Endothelial cell of umbilical vein (primary cell): ENCODE measurements around the gene ITPR1. TPM values are rescaled to one million over a fixed set of nuclear protein-coding genes. Genes with fewer than 3 reads are reported as not detected.
A peak's percentile ranks its signal among the peaks of the same experiment; 100 is the strongest.

ENCODE experiments used
- BruUV-seq: library from RNA; stranded (reverse); fragments of 400-500 nt; replicated peaks from 2 replicates; lab custom pipeline; 2021; lab: Mats Ljungman, UMichigan
- CTCF ChIA-PET: fragments of 300-600, 350-600 bp; sonication (Branson Sonifier 250); formaldehyde crosslinking; loops from one replicate; lab custom pipeline; 2021; ENCODE audit warnings: antibody characterized with exemption, inconsistent platforms; lab: Charles Lee
- POLR2A ChIA-PET: fragments of 300-600, 350-600 bp; sonication (Branson Sonifier 250); formaldehyde crosslinking; loops from one replicate; lab custom pipeline; 2021; ENCODE audit warnings: antibody characterized with exemption, inconsistent platforms; lab: Charles Lee
- DNase-seq: peaks from one replicate; pipeline ENCODE4 v3.0.0-alpha.2; 2011; ENCODE audit warnings: low read depth, low spot score
- FAIRE-seq: peaks from 2 replicates; lab custom pipeline; 2011; peaks lifted over from hg19 to GRCh38; lab: Jason Lieb, UNC
- H2AFZ ChIP-seq: 2 replicates; pipeline ENCODE4 v1.6.0; 2012; ENCODE audit warnings: low read depth, low read length, control low read depth, inconsistent platforms
- H3K27ac ChIP-seq: 2 replicates; pipeline ENCODE4 v1.5.1; 2011; ENCODE audit warnings: low read depth, mild to moderate bottlenecking, control low read depth, low read length, moderate library complexity; ENCODE audit not compliant: insufficient read depth
- H3K27me3 ChIP-seq, 2 experiments: 2 replicates each; pipeline versions ENCODE4 v1.6.0 to v1.6.1; 2011; ENCODE audit warnings: low read length in 2 of 2, mixed read lengths in 1 of 2; ENCODE audit not compliant: control insufficient read depth in 2 of 2, insufficient read depth in 2 of 2
- H3K36me3 ChIP-seq, 2 experiments: 2 replicates in 1 of 2; 3 replicates in 1 of 2; pipeline ENCODE4 v1.5.1; 2011; ENCODE audit warnings: low read length in 2 of 2, mild to moderate bottlenecking in 1 of 2, moderate library complexity in 1 of 2; ENCODE audit not compliant: control insufficient read depth in 2 of 2, insufficient read depth in 2 of 2; ENCODE audit errors: extremely low read depth in 1 of 2
- H3K4me1 ChIP-seq: 3 replicates; pipeline ENCODE4 v1.5.1; 2011; ENCODE audit warnings: mild to moderate bottlenecking, low read length; ENCODE audit not compliant: control insufficient read depth, insufficient read depth; ENCODE audit errors: extremely low read depth
- H3K4me2 ChIP-seq: 2 replicates; pipeline ENCODE4 v1.6.1; 2011; ENCODE audit warnings: low read length, control low read depth, mixed read lengths; ENCODE audit not compliant: insufficient read depth
- H3K4me3 ChIP-seq, 3 experiments: fragments of 200-600 bp in 1 of 3; sonication (generic), shearing (Covaris generic) in 1 of 3; replicated peaks in 1 of 3; 2 replicates each; pipeline ENCODE4 v1.5.1; 2011 to 2016; ENCODE audit warnings: control low read depth in 3 of 3, low read length in 3 of 3, mild to moderate bottlenecking in 2 of 3, inconsistent platforms in 1 of 3, low read depth in 1 of 3, moderate library complexity in 1 of 3; ENCODE audit not compliant: insufficient read depth in 1 of 3
- H3K79me2 ChIP-seq: 2 replicates; pipeline ENCODE4 v1.6.0; 2012; ENCODE audit warnings: low read length, inconsistent platforms; ENCODE audit not compliant: control insufficient read depth, insufficient read depth
- H3K9ac ChIP-seq: replicated peaks from 2 replicates; pipeline ENCODE3; 2011; ENCODE audit warnings: low read length, control low read depth; ENCODE audit not compliant: insufficient read depth; ENCODE audit errors: extremely low read depth
- H3K9me1 ChIP-seq: replicated peaks from 3 replicates; pipeline ENCODE4 v1.6.0; 2011; ENCODE audit warnings: mild to moderate bottlenecking, low read length; ENCODE audit not compliant: control insufficient read depth, insufficient read depth; ENCODE audit errors: extremely low read depth
- H3K9me3 ChIP-seq: replicated peaks from 2 replicates; pipeline ENCODE4 v1.5.1; 2012; ENCODE audit warnings: low read length, inconsistent platforms; ENCODE audit not compliant: control insufficient read depth, insufficient read depth
- H4K20me1 ChIP-seq: replicated peaks from 2 replicates; pipeline ENCODE3; 2011; ENCODE audit warnings: mild to moderate bottlenecking, low read length; ENCODE audit not compliant: control insufficient read depth, insufficient read depth; ENCODE audit errors: extremely low read depth
- CTCF ChIP-seq, 2 donors: IDR thresholded peaks; 1 replicate in 1 of 2; 2 replicates in 1 of 2; pipeline ENCODE4 v1.5.1; 2011; ENCODE audit warnings: low read length in 2 of 2, mild to moderate bottlenecking in 2 of 2, moderate library complexity in 2 of 2, control low read depth in 1 of 2, inconsistent platforms in 1 of 2, low read depth in 1 of 2; ENCODE audit not compliant: insufficient read depth in 1 of 2; ENCODE audit errors: extremely low read depth in 1 of 2
- EZH2 ChIP-seq: IDR thresholded peaks from 2 replicates; pipeline ENCODE4 v1.6.1; 2012; ENCODE audit warnings: borderline replicate concordance, low read depth, mild to moderate bottlenecking, moderate library complexity, low read length, inconsistent platforms; ENCODE audit not compliant: severe bottlenecking
- FOS ChIP-seq: IDR thresholded peaks from 2 replicates; pipeline ENCODE4 v1.6.1; 2011; ENCODE audit warnings: mild to moderate bottlenecking, low read length, moderate library complexity, borderline replicate concordance; ENCODE audit not compliant: insufficient read depth
- GATA2 ChIP-seq: IDR thresholded peaks from 2 replicates; pipeline ENCODE4 v1.7.0; 2011; ENCODE audit warnings: low read depth, mild to moderate bottlenecking, moderate library complexity, mixed read lengths, low read length; ENCODE audit not compliant: insufficient read length, insufficient read depth
- JUN ChIP-seq: IDR thresholded peaks from 2 replicates; pipeline ENCODE4 v1.6.1; 2011; ENCODE audit warnings: borderline replicate concordance, low read depth; ENCODE audit not compliant: insufficient read length, insufficient read depth
- MYC ChIP-seq: IDR thresholded peaks from one replicate; pipeline ENCODE4 v1.6.1; 2011; ENCODE audit warnings: mild to moderate bottlenecking, low read depth, low read length
- POLR2A ChIP-seq: IDR thresholded peaks from 2 replicates; pipeline ENCODE4 v1.6.1; 2012; ENCODE audit warnings: low read depth, mild to moderate bottlenecking, control low read depth, low read length
- POLR2AphosphoS5 ChIP-seq: IDR thresholded peaks from 2 replicates; pipeline ENCODE4 v1.6.1; 2012; ENCODE audit warnings: low read depth, mild to moderate bottlenecking, control low read depth, low read length, moderate library complexity; ENCODE audit not compliant: insufficient read depth
- dilution Hi-C: fragments of 300-500 bp; cut with MboI; formaldehyde crosslinking; loops from one replicate; pipeline ENCODE4 v1.15.0; 2019; ENCODE audit warnings: low sequenced_read_pairs; ENCODE audit not compliant: extremely low pct_ligation_motif_present
- intact Hi-C: fragments of 100-400 bp; cut with micrococcal nuclease; formaldehyde crosslinking; loops from one replicate; pipeline ENCODE4 v1.10.0; 2022
- polyA plus RNA-seq, 4 experiments: library from polyadenylated mRNA; depleted of rRNA in 3 of 4; stranded (reverse) in 3 of 4; unstranded in 1 of 4; fragments of >200 nt; gene quantifications; 2 replicates each; pipeline versions ENCODE4 v1.2.1 to v1.2.3, GENCODE V29; 2011 to 2012; ENCODE audit warnings: missing spikeins in 1 of 4
- total RNA-seq: library from RNA; stranded (reverse); gene quantifications from 2 replicates; pipeline ENCODE4 v1.2.3, GENCODE V29; 2021
- TF ChIP-seq, protein P1 (sequence below): IDR thresholded peaks from 2 replicates; pipeline ENCODE4 v1.6.1; 2011; ENCODE audit not compliant: insufficient read depth, insufficient read length

Gene ITPR1
- total and polyA plus RNA-seq, 2 donors (not counting 3 experiments of a cell fraction or from before 2014, with no cell fraction given): 5.1 to 16.1 TPM

- FAIRE-seq (peak; percentile 72), DNase-seq (peak; percentile 95)
- POLR2A ChIA-PET: no interaction called here
- no peak overlapping the region for H3K9ac ChIP-seq
- H3K4me3 ChIP-seq: no peak overlapping the region
- dilution Hi-C loops (no loop called here), intact Hi-C loops (no loop called here)
- TF ChIP-seq CTCF (IDR thresholded peaks at IDR 0.05; ENCODE audit: extremely low read depth in 1 of 2, insufficient read depth in 1 of 2, low read depth in 1 of 2, low read length in 2 of 2) (no peak), GATA2 (no peak), FOS (no peak), EZH2 (no peak), POLR2AphosphoS5 (no peak), JUN (no peak), MYC (no peak), POLR2A (no peak)
- TF ChIP-seq, protein P1, sequence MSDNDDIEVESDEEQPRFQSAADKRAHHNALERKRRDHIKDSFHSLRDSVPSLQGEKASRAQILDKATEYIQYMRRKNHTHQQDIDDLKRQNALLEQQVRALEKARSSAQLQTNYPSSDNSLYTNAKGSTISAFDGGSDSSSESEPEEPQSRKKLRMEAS: no peak
- no peaks in the 10 kb centered on the region for H3K36me3 ChIP-seq
- H3K9me1 ChIP-seq: no peaks in the 10 kb centered on the region
- no peak overlapping the region for H3K27ac ChIP-seq
- no peak overlapping the region for H2AFZ ChIP-seq
- no peak overlapping the region for H3K4me2 ChIP-seq
- H4K20me1 ChIP-seq: no peaks in the 10 kb centered on the region
- CTCF ChIA-PET: interaction anchor here (1.2 to 1.3 kb wide), 2 partner anchors 12 to 52 kb away, joined by 3 read pairs; no protein-coding TSS in a partner anchor
- no peaks in the 10 kb centered on the region for H3K79me2 ChIP-seq
- no TSS peak for BruUV-seq
- H3K9me3 ChIP-seq: no peaks in the 10 kb centered on the region
- H3K27me3 ChIP-seq: no peaks in the 10 kb centered on the region
- H3K4me1 ChIP-seq: peaks cover 4% of the 10 kb centered on the region
These were observed 279.1 kb downstream of the ITPR1 start for GRCh38 chr3:4772171-4772804.
